GM18858 (cell line): ENCODE measurements around the gene KCNK16.
"Not testable (repeated sequence)": the region's sequence is repeated elsewhere in the genome, so short reads cannot be mapped to it uniquely, and the experiment has no call there.

Experiments
- ATAC-seq: cut with Tn5 transposase; IDR thresholded peaks from one replicate; pipeline ENCODE4 v1.9.1; 2021; ENCODE audit not compliant: unreplicated experiment

KCNK16 gene

GRCh38 chr6:39312912-39313525, 9.5 kb downstream of the KCNK16 start:
- ATAC-seq: no peak

- ATAC-seq: no peak
Measured at GRCh38 chr6:39310542-39310941, 12.0 kb downstream of the KCNK16 start.

- ATAC-seq: no peak
Measured at GRCh38 chr6:39309942-39310531, 12.5 kb downstream of the KCNK16 start.

- no peak for ATAC-seq
Measured at GRCh38 chr6:39307462-39307861, 15.0 kb downstream of the KCNK16 start.

GRCh38 chr6:39304951-39305350, 17.6 kb downstream of the KCNK16 start:
- no peak for ATAC-seq

- ATAC-seq: no peak
Measured at GRCh38 chr6:39303425-39304153, 18.9 kb downstream of the KCNK16 start.

- no peak for ATAC-seq
Measured at GRCh38 chr6:39302669-39303424, 19.7 kb downstream of the KCNK16 start.

GRCh38 chr6:39302011-39302410, 20.5 kb downstream of the KCNK16 start:
- no peak for ATAC-seq

- no peak for ATAC-seq
Measured at GRCh38 chr6:39301606-39302005, 20.9 kb downstream of the KCNK16 start.

GRCh38 chr6:39300739-39301138, 21.8 kb downstream of the KCNK16 start:
- no peak for ATAC-seq

- ATAC-seq: no peak
Measured at GRCh38 chr6:39298061-39298460, 24.4 kb downstream of the KCNK16 start.

- no peak for ATAC-seq
Measured at GRCh38 chr6:39296745-39297640, 25.5 kb downstream of the KCNK16 start.

- ATAC-seq: no peak
Measured at GRCh38 chr6:39295611-39296011, 26.9 kb downstream of the KCNK16 start.

GRCh38 chr6:39294899-39295298, 27.6 kb downstream of the KCNK16 start:
- ATAC-seq: no peak

- no peak for ATAC-seq
Measured at GRCh38 chr6:39294133-39294532, 28.4 kb downstream of the KCNK16 start.

GRCh38 chr6:39292637-39293036, 29.9 kb downstream of the KCNK16 start:
- ATAC-seq: no peak

- ATAC-seq: no peak
Measured at GRCh38 chr6:39289490-39289889, 33.0 kb downstream of the KCNK16 start.

- no peak for ATAC-seq
Measured at GRCh38 chr6:39287601-39288000, 34.9 kb downstream of the KCNK16 start.

- not testable (repeated sequence) for ATAC-seq
Measured at GRCh38 chr6:39286596-39286995, 35.9 kb downstream of the KCNK16 start.

- ATAC-seq: no peak
Measured at GRCh38 chr6:39282774-39283173, 39.7 kb downstream of the KCNK16 start.
